GM21515 (cell line): Measurements from ENCODE around the gene ZNF667.
A peak's percentile ranks its signal among the peaks of the same experiment; 100 is the strongest.

Experiments
- ATAC-seq: cut with Tn5 transposase; IDR thresholded peaks from one replicate; pipeline ENCODE4 v1.9.1; 2021; ENCODE audit not compliant: unreplicated experiment

Gene ZNF667

DNA sequence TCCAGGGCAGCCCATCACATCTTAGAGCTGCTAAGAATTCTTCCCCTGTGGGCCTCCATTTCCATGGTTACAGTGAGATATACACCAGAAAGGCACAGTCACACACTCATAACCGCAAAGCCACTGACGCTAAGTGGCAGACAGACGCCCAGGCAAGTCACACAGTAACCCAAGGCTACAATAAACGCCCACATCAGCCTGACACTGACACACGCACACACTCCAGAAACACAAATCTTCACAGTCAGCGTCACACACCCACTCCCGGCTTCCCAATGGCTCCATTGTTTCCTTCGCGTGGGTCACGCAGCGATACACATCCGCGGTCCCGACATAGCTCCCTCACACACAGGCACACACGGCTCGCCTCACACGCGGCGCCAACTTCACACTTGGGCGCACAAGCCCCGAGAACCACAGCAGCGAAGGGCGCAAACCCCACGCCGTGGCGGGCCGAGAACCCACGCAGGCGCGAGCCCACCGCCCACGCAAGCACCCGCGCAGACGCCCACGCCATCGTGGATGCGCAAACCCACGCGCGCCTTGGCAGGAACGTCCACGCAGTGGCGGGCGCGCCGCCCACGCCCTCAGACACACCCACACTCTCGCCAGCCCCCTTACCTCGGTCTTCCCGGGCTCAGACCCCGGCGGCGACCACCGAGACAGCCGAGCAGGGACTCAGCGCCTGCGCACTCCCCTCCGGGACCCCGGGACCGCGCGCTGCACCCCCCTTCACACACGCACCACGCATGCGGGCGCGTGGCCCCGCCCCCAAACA lies at the start of gene ZNF667:
Gene ZNF667 (minus strand): TSS at position 695 of the 778 bp plus-strand sequence. CDS start 14,975 bp downstream, outside the sequence.
- ATAC-seq = no peak

DNA sequence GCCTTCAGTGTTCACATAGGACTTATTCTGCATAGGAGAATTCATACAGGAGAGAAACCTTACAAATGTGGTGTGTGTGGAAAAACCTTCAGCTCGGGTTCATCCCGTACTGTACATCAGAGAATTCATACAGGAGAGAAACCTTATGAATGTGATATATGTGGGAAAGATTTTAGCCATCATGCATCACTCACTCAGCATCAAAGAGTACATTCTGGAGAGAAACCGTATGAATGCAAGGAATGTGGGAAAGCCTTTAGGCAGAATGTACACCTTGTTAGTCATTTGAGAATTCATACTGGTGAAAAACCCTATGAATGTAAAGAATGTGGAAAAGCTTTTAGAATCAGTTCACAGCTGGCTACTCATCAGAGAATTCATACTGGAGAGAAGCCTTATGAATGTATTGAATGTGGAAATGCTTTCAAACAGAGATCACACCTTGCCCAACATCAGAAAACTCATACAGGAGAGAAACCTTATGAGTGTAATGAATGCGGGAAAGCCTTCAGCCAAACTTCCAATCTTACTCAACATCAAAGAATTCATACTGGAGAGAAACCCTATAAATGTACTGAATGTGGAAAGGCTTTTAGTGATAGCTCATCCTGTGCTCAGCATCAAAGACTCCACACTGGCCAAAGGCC lies 48.2 kb upstream of the ZNF667 start:
- no peak for ATAC-seq

DNA sequence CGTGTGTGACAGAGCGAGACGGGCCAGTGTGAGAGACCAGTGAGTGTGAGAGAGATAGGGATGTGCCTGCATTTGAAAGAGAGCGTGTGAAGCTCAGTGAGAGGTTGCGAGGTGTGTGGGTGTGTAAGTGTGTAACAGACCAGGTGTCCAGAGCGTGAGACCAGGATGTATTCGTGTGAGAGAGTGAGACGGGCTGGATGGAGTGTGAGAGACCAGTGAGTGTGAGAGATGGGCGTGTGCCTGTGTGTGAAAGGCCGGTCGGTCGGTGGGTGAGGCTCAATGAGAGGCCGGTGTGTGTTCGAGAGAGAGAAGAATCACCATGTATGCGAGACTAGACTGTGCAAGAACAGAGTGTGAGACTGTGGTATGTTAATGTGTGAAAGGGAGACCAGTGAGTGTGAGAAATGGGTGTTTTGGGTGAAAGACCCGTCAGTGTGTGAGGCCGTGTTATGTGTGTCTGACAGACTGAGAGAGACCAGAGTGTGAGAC lies 31.2 kb upstream of the ZNF667 start:
- no peak for ATAC-seq

DNA sequence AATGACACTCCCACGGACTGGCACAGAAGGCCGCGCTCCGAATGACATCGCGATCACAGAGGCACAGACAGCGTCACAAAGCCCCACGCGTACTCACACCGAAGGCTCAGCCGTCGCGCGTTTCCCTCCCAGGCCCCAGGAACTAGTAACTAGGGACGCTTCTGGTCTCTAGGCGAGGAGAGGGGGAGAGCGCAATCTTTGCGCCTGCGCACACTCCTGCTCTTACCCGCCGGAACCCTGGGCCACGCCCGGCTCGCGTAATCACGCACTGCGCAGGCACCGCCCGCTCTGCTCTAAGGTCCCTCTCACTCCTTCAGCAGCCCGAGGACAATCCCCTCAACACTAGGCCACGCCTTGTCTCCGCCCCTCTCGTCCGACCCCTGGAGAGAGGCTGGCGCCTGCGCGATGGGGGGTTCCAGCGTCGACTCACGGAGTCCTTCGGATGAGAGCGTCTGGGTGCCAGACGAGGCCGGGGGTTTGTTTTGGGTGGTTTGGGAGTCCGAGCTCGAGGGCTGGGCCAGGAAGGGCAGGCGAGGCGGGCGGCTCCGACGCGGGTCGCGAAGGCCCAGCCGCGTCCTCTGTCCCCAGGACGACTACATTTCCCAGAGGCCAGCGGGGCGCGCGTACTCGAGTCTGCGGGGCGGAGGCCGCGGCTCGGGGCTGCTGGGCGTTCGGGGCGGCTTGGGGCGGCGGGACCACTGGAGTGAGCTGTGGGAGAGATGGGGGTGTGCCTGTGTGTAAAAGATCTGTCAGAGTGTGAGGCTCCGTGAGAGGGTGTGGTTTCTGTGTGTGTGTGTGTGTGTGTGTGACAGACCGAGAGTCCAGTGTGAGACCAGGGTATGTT lies 30.5 kb upstream of the ZNF667 start, which contains the start of gene ZNF471:
Gene ZNF471 (plus strand): TSS at position 410 of the 844 bp plus-strand sequence. CDS start 3,717 bp downstream, outside the sequence.
- no peak for ATAC-seq

DNA sequence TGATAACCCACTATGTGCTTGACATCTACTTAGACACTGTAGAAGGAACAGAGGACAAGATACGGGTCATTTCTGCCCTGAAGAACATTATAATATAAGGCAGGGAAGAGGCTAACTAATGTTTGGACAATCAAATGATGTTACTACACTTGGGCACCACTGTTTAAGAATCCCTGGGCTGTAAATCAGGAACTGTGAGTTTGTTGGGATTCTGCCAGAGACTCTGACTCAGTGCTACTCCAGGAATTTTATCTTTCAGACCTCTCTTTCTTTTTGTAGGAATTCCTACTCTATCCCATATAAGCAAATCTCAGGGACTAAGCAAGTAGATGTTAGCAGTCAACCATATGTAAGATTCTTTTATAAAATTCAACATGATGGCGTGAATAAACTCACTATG lies 27.4 kb upstream of the ZNF667 start:
- no peak for ATAC-seq

DNA sequence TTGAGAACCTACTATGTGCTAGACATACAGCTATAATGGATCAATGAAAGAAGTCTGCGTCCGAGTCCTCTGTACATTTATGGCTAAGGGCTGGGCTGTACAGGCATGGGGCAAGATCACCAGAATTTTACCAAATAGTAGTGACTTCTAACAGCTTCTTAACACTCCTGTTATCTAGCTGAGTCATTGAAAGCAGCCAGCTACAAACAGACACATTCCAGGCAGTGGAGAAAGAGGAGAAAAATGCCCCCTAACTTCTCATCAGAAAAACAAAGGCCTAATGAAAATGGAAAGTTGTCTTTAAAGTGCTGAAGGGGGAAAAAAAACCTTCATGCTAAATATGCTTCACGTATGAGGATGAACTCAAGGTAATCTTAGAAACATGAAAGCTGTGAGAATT lies 14.3 kb upstream of the ZNF667 start:
- ATAC-seq = no peak

DNA sequence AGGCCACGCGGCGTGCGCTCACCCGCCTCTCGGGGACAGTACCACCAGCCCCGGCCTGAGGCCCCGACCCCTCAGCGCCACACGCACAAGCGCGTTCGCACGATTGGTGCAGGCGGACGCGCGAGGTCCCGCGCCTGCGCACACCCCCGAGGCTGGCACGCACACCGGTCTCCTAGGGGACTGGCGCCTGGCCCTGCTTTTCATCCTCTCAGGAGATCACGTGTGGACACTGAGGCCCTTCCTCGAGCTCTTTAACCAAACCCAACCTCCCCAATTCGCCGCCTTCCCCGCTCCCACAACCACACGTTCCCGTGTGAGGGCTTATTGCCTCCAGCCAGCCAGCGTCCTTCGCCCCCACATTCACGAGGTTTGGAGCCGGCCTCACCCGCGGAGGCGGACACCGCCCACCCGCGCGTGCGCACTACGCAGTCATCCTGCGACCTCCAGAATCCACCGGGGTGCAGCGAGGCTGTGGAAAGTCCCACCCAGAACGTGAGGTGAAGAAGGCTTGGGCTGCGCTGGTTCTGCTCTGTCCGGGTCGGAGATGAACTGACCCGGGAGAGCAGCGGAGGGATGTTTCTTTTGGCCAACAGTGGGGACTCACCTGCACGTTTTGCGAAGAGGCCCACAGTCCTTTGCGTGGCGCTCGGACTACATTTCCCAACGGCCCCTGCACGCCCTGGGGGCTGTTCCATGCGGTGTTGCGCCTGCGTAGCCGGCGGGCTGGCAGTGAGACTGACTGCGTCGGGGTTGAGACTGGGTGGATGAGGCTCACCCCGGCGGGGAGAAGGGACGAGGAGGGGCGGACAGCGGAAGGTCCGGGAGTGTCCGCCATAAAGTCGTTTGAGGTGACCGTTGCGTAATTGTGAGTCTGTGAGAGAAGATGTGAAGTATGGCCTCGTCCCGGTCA lies 539 bp upstream of the ZNF667 start:
- no peak for ATAC-seq

DNA sequence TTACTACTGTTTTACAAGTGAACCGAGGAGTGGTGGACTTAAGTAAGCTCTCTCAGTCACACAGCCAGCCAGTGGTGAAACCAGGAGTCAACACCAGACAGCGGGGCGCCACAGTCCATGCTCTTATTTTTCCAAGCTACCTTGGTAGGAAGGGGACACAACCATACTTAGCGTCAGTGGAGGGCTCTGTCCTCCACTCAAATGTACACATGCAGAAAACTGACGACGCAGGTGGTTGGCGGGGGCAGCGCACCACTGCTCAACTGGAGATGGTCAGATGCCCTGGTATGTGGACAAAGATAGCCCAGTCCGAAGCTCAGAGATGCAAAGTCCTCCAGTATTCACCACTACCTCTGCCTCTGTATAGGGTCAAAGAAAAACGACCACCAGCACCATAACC lies 1.1 kb downstream of the ZNF667 start:
- ATAC-seq = no peak

DNA sequence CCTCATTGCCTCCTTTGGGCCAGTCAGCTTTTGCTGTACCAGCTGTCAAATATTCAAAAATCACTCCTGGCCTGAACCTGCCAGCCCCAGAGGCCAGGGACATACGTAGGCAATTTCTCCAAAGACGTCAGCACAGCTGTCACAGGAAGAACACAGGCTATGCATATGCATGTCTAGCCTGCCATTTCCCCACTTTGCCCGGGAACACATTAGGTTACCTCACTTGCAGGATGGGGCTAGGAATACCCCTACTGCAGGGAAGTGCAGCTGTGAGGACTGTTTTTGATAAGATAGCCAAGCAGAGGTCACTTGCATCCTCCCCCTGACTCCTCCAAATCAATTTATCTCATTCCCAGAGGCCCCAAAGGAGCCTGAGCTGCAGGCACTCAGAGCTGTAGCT lies 2.8 kb downstream of the ZNF667 start:
- ATAC-seq = no peak

DNA sequence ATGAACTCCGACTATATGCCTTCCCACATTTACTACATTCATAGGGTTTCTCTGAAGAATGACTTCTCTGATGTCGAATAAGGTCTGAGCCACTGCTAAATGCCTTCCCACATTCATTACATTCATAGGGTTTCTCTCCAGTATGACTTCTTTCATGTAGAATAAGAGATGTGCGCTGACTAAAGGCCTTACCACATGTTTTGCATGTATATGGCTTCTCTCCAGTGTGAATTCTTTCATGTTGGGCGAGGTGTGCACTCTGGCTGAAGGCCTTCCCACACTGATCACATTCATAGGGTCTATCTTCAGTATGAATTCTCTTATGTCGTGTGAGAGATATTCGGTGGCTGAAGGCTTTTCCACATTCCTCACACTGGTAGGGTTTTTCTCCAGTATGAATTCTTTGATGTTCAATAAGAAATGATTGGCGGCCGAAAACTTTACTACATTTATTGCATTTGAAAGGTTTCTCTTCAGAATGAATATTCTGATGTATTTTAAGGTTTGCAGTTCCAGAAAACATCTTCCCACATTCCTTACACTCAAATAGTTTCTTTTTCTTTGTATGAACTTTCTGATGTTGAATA lies 35.8 kb downstream of the ZNF667 start:
- ATAC-seq = no peak

DNA sequence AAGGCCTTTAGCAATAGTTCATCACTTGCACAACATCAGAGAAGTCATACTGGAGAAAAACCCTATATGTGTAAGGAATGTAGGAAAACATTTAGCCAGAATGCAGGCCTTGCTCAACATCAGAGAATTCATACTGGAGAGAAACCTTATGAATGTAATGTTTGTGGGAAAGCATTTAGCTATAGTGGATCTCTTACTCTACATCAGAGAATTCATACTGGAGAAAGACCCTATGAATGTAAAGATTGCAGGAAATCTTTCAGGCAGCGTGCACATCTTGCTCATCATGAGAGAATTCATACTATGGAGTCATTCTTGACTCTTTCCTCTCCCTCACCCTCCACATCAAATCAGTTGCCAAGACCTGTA lies 53.2 kb downstream of the ZNF667 start:
- ATAC-seq = no peak

DNA sequence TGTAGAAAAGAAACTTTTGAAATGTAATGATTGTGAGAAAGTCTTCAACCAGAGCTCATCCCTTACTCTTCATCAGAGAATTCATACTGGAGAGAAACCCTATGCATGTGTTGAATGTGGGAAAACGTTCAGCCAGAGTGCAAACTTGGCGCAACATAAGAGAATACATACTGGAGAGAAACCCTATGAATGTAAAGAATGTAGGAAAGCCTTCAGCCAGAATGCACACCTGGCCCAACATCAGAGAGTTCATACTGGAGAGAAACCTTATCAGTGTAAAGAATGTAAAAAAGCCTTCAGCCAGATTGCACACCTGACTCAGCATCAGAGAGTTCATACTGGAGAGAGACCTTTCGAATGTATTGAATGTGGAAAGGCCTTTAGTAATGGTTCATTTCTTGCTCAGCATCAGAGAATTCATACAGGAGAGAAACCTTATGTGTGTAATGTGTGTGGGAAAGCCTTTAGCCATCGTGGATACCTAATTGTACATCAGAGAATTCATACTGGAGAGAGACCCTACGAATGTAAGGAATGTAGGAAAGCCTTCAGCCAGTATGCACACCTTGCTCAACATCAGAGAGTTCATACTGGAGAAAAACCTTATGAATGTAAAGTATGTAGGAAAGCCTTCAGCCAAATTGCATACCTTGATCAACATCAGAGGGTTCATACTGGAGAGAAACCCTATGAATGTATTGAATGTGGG lies 53.7 kb downstream of the ZNF667 start:
- no peak for ATAC-seq

DNA sequence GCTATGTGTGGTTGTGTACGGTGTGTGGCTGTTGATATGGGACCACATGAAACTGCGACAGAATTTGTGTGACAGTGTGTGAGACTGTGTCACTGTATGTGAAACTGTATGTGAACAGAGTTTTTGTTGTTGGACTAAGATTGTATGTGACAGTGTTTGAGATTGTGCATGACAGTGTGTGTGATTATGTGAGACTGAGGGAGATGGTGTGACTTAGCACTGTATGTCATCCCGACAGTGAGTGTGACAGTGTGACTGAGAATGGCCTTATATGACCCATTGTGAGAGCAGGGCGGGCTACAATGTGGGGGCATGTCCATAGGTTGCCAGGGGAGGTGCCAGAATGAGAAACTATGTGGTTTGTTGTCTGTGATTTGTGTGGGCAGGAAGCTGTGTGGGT lies 72.1 kb downstream of the ZNF667 start:
- no peak for ATAC-seq

DNA sequence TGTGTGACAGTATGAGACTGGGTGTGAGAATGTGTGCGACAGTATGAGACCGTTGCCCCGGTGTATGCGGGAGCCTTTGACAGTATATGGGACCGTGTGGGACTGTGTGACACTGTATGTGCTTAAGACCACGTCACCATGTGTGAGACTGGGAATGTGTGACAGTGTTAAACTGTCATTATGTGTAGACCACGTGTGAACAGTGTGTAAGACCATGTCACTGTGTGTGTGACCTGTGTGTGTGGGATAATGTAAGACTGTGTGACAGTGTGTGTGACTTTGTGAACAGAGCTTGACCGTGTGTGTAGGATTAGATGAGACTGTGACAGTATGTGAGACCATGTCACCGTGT lies 72.5 kb downstream of the ZNF667 start:
- no peak for ATAC-seq

DNA sequence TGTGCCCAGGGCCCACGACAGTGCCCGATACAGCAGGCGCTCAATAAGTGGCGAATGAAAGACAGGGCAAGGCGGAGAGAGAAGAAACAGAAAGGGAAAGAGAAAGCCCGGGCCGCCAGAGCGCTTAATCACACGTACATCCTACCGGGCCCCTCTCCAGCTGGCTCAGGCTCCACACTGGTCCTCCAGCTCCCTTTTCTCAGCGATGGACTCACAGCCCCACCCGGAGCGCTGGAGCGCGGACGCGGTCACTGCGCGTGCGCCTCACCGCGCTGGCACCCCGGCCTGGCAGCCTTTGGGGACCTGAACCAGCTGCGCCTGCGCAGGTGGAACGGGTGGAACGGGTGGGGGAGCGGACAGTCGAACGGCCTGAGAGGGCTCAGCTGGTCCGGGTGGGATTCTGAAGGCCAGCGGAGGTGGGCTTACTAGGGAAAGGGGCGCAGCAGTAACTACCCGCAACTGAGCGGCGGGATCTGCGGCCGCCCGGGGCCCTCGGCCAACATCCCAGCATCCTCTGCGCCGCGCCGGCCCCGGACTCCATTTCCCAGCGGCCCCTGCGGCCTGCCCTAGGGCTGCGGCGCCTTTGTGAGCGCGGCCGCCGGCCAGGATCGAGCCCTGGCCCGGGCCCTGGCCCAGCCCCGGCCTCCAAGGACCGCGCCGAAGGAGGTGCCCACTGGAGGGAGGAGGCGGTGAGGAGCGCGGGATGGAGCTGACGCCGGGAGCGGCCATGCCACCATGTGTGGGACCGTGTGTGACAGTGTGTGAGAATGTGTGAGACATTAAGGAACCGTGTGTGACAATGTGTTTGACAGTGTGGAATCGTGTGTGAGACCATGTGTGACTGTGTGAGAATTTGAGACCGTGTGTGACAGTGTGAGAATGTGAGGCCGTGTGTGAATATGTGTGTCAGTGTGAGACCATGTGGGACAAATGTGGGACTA lies 73.1 kb downstream of the ZNF667 start, which contains the start of gene ZNF583:
Gene ZNF583 (plus strand): TSS at position 569 of the 941 bp plus-strand sequence. CDS start 2,783 bp downstream, outside the sequence.
- peak; percentile 84 for ATAC-seq

DNA sequence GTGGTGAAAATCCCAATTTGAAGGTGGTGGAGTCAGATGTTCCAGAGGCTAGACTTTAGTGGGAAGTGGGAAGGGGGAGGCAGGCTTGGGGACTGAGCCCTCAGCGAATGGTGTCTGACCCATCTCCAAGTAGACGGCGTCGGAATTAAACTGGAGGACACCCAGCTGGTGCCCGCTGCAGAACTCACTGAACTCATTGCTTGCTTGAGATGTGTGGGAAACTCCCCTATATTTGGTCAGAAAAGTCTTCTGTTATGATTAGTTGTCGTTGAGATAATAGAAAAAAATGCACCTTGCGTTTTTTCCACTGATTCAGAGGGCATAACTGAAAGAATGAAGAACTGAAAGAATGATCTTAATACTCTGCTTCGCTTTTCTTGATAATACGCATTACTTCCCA lies 73.9 kb downstream of the ZNF667 start:
- no peak for ATAC-seq

DNA sequence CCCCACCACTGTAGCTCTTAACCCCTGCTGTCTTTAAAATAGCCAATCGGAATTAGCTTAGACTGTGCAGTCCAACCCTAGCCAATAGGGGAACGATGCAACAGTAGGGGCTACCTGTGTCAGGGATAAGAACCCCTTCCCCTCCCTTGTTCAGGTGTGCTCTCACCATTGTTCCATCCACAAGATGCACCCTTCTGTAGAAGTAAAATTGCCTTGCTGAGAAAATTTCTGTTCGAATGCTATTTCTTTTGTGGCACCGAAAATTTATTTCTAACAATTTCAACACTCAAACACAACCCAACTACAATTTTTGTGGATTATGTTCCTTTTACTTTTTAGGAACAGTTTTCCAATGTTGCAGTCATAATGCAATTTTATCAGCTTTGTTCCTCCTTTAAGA lies 76.7 kb downstream of the ZNF667 start:
- no peak for ATAC-seq

DNA sequence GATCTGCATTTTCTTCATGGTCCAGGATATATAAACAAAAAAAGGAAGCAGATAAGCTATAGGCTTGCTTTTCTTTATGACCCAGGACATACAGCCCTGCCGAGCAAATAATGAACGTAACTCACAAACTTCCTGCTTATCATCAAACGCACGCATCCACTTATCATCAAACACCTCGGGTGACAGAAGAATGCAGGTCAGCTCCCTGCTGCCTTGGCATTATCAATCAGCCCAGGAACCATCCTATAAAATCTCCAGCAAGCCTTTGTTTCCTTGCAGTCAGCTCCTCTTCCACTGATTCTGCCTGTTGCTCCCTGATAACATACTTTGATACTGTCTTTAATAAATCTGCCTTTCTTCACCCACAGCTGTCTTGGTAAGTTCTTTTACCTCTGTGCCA lies 78.3 kb downstream of the ZNF667 start:
- ATAC-seq = no peak
